Mesendoderm (in vitro differentiated cells): ENCODE data around the gene COL6A1.

ENCODE experiments used
- DNase-seq: peaks from one replicate; pipeline ENCODE4 v3.0.0; 2013
- H2AK5ac ChIP-seq: 2 replicates; pipeline ENCODE4 v1.6.1; 2013; ENCODE audit warnings: low read length, inconsistent platforms
- H2BK120ac ChIP-seq: 2 replicates; pipeline ENCODE4 v1.6.1; 2013; ENCODE audit warnings: low read depth, mild to moderate bottlenecking, low read length, moderate library complexity, mixed read lengths
- H2BK15ac ChIP-seq: replicated peaks from 2 replicates; pipeline ENCODE4 v1.6.1; 2013; ENCODE audit warnings: low read depth, mild to moderate bottlenecking, moderate library complexity
- H2BK5ac ChIP-seq: 2 replicates; pipeline ENCODE4 v1.6.1; 2013; ENCODE audit warnings: low read length, inconsistent platforms
- H3K18ac ChIP-seq: 2 replicates; pipeline ENCODE4 v1.6.1; 2013; ENCODE audit warnings: mild to moderate bottlenecking, low read length, mixed read lengths
- H3K23ac ChIP-seq: one replicate; pipeline ENCODE4 v1.6.1; 2013; ENCODE audit warnings: low read length
- H3K27ac ChIP-seq: 2 replicates; pipeline ENCODE4 v1.5.1; 2013; ENCODE audit warnings: low read depth, mild to moderate bottlenecking, inconsistent platforms, low read length, moderate library complexity
- H3K27me3 ChIP-seq: 2 replicates; pipeline ENCODE4 v1.6.1; 2013; ENCODE audit warnings: low read length, control low read depth, mild to moderate bottlenecking, inconsistent platforms; ENCODE audit not compliant: insufficient read depth, poor library complexity
- H3K36me3 ChIP-seq: 2 replicates; pipeline ENCODE4 v1.6.1; 2013; ENCODE audit warnings: low read length, inconsistent platforms; ENCODE audit not compliant: control insufficient read depth, insufficient read depth
- H3K4ac ChIP-seq: one replicate; pipeline ENCODE4 v1.6.1; 2013; ENCODE audit warnings: low read depth, mild to moderate bottlenecking, low read length, moderate library complexity
- H3K4me1 ChIP-seq: 2 replicates; pipeline ENCODE4 v1.6.1; 2013; ENCODE audit warnings: low read depth, low read length, inconsistent platforms; ENCODE audit not compliant: control insufficient read depth
- H3K4me2 ChIP-seq: 2 replicates; pipeline ENCODE4 v1.6.1; 2013; ENCODE audit warnings: low read length
- H3K4me3 ChIP-seq: 2 replicates; pipeline ENCODE4 v1.5.1; 2013; ENCODE audit warnings: mild to moderate bottlenecking, low read length
- H3K56ac ChIP-seq: one replicate; pipeline ENCODE4 v1.6.1; 2013; ENCODE audit warnings: low read length
- H3K79me1 ChIP-seq: 2 replicates; pipeline ENCODE4 v1.6.1; 2013; ENCODE audit warnings: low read length, inconsistent platforms
- H3K79me2 ChIP-seq: 2 replicates; pipeline ENCODE4 v1.6.1; 2013; ENCODE audit warnings: mild to moderate bottlenecking, low read length; ENCODE audit not compliant: control insufficient read depth, insufficient read depth
- H3K9ac ChIP-seq: 2 replicates; pipeline ENCODE4 v1.6.1; 2013; ENCODE audit warnings: low read length, inconsistent platforms
- H4K5ac ChIP-seq: one replicate; pipeline ENCODE4 v1.6.1; 2013; ENCODE audit warnings: low read length
- H4K8ac ChIP-seq: one replicate; pipeline ENCODE4 v1.6.1; 2013; ENCODE audit warnings: low read depth, mild to moderate bottlenecking, control low read depth, low read length, moderate library complexity
- WGBS: extraction: QIAGEN DNeasy Blood & Tissue Kit; methylation state at CpG from one replicate; pipeline ENCODE4 v1.1.7; 2013; ENCODE audit warnings: low lambda C conversion rate, missing lambda C conversion rate; ENCODE audit not compliant: insufficient coverage; ENCODE audit errors: extremely low coverage; 5-methylcytosine and 5-hydroxymethylcytosine counted together

The COL6A1 gene

GRCh38 chr21:46025113-46025770 lies 43.7 kb downstream of the COL6A1 start:
- no peak overlapping the region for H3K4me3 ChIP-seq
- no peak overlapping the region for H4K8ac ChIP-seq
- H2AK5ac ChIP-seq = no peak overlapping the region
- H2BK5ac ChIP-seq = no peak overlapping the region
- H3K4me1 ChIP-seq = peaks cover 2% of the 10 kb centered on the region
- peak overlapping the region; percentile 18 for H3K18ac ChIP-seq
- H2BK120ac ChIP-seq = no peak overlapping the region
- H3K36me3 ChIP-seq = no peaks in the 10 kb centered on the region
- no peaks in the 10 kb centered on the region for H3K79me2 ChIP-seq
- no peak overlapping the region for H4K5ac ChIP-seq
- H2BK15ac ChIP-seq = no peak overlapping the region
- no peak overlapping the region for H3K27ac ChIP-seq
- WGBS = no CpG with 5 or more reads among the region's 2 CpGs
- no peaks in the 10 kb centered on the region for H3K27me3 ChIP-seq
- peak overlapping the region; percentile 58 for H3K56ac ChIP-seq
- no peaks in the 10 kb centered on the region for H3K79me1 ChIP-seq
- no peak overlapping the region for H3K4ac ChIP-seq
- no peak overlapping the region for H3K4me2 ChIP-seq
- peak; percentile 46 for DNase-seq
- H3K9ac ChIP-seq = no peak overlapping the region
- H3K23ac ChIP-seq = no peak overlapping the region

- Histone ChIP-seq H3K4me3 (no peak overlapping the region), H3K4me1 (peaks cover 2% of the 10 kb centered on the region), H2BK120ac (no peak overlapping the region), H2AK5ac (no peak overlapping the region), H3K79me1 (no peaks in the 10 kb centered on the region), H2BK5ac (no peak overlapping the region), H3K4me2 (no peak overlapping the region), H4K8ac (no peak overlapping the region), H3K4ac (no peak overlapping the region), H2BK15ac (no peak overlapping the region), H3K23ac (no peak overlapping the region), H3K27ac (no peak overlapping the region), H3K56ac (no peak overlapping the region), H3K79me2 (no peaks in the 10 kb centered on the region), H3K9ac (no peak overlapping the region), H3K27me3 (no peaks in the 10 kb centered on the region), H4K5ac (no peak overlapping the region), H3K36me3 (no peaks in the 10 kb centered on the region), H3K18ac (no peak overlapping the region)
- no CpG with 5 or more reads among the region's 3 CpGs for WGBS
- no peak for DNase-seq
Observed at GRCh38 chr21:46027851-46028493, 46.4 kb downstream of the COL6A1 start.

GRCh38 chr21:46028573-46029091 lies 47.1 kb downstream of the COL6A1 start:
- H4K8ac ChIP-seq = no peak overlapping the region
- no peak overlapping the region for H2BK15ac ChIP-seq
- H3K18ac ChIP-seq = no peak overlapping the region
- H3K56ac ChIP-seq = no peak overlapping the region
- no peak overlapping the region for H3K9ac ChIP-seq
- no peaks in the 10 kb centered on the region for H3K36me3 ChIP-seq
- H3K23ac ChIP-seq = no peak overlapping the region
- no peak overlapping the region for H4K5ac ChIP-seq
- no peaks in the 10 kb centered on the region for H3K79me1 ChIP-seq
- no peaks in the 10 kb centered on the region for H3K27me3 ChIP-seq
- no peak for DNase-seq
- H3K4ac ChIP-seq = no peak overlapping the region
- WGBS = no CpG with 5 or more reads among the region's 1 CpG
- H2AK5ac ChIP-seq = no peak overlapping the region
- no peak overlapping the region for H3K4me2 ChIP-seq
- H2BK5ac ChIP-seq = no peak overlapping the region
- no peak overlapping the region for H3K4me3 ChIP-seq
- no peak overlapping the region for H2BK120ac ChIP-seq
- H3K79me2 ChIP-seq = no peaks in the 10 kb centered on the region
- no peak overlapping the region for H3K27ac ChIP-seq
- H3K4me1 ChIP-seq = peaks cover 2% of the 10 kb centered on the region

- no peak overlapping the region for H3K56ac ChIP-seq
- H4K8ac ChIP-seq = no peak overlapping the region
- WGBS = no CpG with 5 or more reads among the region's 5 CpGs
- no peaks in the 10 kb centered on the region for H3K36me3 ChIP-seq
- H3K4me2 ChIP-seq = no peak overlapping the region
- H3K27me3 ChIP-seq = no peaks in the 10 kb centered on the region
- no peak overlapping the region for H3K9ac ChIP-seq
- H3K18ac ChIP-seq = no peak overlapping the region
- H4K5ac ChIP-seq = no peak overlapping the region
- no peak overlapping the region for H3K4me3 ChIP-seq
- H2BK5ac ChIP-seq = no peak overlapping the region
- no peak overlapping the region for H3K4ac ChIP-seq
- peaks cover 2% of the 10 kb centered on the region for H3K4me1 ChIP-seq
- no peaks in the 10 kb centered on the region for H3K79me2 ChIP-seq
- no peaks in the 10 kb centered on the region for H3K79me1 ChIP-seq
- H3K23ac ChIP-seq = no peak overlapping the region
- no peak overlapping the region for H2BK15ac ChIP-seq
- H3K27ac ChIP-seq = no peak overlapping the region
- H2BK120ac ChIP-seq = no peak overlapping the region
- DNase-seq = no peak
- no peak overlapping the region for H2AK5ac ChIP-seq
Observed at GRCh38 chr21:46029186-46029924, 47.8 kb downstream of the COL6A1 start.

- Histone ChIP-seq H3K4me2 (no peak overlapping the region), H3K79me2 (no peaks in the 10 kb centered on the region), H2BK5ac (no peak overlapping the region), H3K79me1 (no peaks in the 10 kb centered on the region), H4K8ac (no peak overlapping the region), H3K9ac (no peak overlapping the region), H3K27ac (no peak overlapping the region), H2AK5ac (no peak overlapping the region), H3K4me1 (no peaks in the 10 kb centered on the region), H3K23ac (no peak overlapping the region), H3K4me3 (no peak overlapping the region), H2BK15ac (no peak overlapping the region), H3K27me3 (no peaks in the 10 kb centered on the region), H3K36me3 (no peaks in the 10 kb centered on the region), H3K56ac (no peak overlapping the region), H4K5ac (no peak overlapping the region), H3K18ac (no peak overlapping the region), H3K4ac (no peak overlapping the region), H2BK120ac (no peak overlapping the region)
- no CpG with 5 or more reads among the region's 12 CpGs for WGBS
- no peak for DNase-seq
Observed at GRCh38 chr21:46031484-46031883, 49.9 kb downstream of the COL6A1 start.
